C1 segment of cervical spinal cord (tissue), 14 donors: ENCODE results near the gene PITX1.
"Not testable (repeated sequence)": the region's sequence is repeated elsewhere in the genome, so short reads cannot be mapped to it uniquely, and the experiment has no call there.

ENCODE experiments used
- DNase-seq, 14 donors: peaks; one replicate each; lab custom pipeline; 2025; lab: John Stamatoyannopoulos, UW

Gene PITX1

DNA sequence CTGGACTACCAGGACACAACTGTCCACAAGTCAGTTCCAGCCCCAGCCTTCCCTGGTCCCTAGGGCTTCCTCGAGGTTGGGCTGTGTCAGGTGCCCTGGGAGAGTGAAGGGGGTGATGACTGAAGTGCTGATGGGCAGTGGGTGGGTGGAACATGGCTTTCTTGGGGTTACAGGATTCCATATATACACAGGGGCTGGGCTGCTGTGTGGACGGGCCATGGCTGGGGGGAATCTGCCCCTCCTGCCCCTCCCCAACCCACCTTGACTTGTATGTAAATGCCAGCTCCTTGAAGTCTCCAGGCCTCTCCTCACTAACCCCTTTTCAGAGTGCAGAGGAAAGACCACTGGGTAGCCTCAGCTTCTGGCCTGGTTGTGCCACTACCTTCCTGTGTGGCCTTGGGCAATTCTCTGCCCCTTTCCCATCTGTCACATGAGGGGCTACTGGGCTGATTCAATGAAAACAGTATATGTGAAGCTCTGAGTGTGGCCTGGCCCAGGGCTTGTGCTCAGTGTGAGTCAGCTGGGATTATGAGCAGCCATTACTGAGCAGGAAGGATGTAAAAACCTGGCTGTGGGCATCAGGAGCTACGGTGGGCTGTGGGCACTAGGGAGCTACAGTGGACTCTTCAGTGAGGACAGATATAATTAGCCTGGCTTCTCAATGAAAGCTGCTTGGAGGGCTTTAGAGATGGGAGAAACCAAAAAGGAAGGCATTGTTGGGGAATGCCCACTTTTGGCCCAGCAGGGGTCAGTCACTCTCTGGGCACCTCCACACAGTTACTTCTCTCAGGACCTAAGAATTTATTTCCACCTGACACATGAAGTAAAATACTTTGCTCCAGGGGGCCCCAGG lies 23.3 kb downstream of the PITX1 start:
- no peak for DNase-seq

- DNase-seq: no peak
These were observed 24.1 kb downstream of the PITX1 start for GRCh38 chr5:135009736-135010501.

GRCh38 chr5:135008981-135009735 lies 24.9 kb downstream of the PITX1 start:
- DNase-seq: no peak

GRCh38 chr5:135008556-135008955 lies 25.5 kb downstream of the PITX1 start:
- no peak for DNase-seq

DNA sequence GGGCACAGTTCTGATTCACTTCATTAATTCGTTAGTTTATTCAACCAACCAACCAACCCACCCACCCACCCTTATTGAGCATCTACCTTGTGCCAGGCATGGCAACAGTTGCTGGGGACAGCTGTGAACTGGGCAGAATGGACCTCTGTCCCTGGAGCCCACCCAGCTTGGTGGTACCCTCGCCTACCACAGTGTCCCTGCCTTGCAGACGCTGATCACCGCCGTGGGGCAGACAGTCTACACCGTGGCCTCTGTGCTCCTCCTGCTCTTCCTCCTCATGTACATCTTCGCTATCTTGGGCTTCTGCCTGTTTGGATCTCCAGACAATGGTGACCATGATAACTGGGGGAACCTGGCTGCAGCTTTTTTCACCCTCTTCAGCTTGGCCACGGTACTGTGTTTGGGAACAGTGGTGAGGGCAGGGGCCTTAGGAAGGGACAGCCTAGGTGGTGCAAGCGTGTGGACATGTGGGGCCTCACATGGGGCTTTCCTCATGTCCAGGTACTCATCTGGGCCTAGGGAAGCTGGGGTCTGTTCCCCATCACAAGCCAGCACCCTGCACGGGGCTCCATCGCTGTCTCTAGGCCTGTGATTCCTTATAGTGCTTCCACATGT lies 26.2 kb downstream of the PITX1 start:
- no peak for DNase-seq

- no peak for DNase-seq
These were observed 26.7 kb downstream of the PITX1 start for GRCh38 chr5:135007305-135007704.

GRCh38 chr5:135005076-135005475 lies 29.0 kb downstream of the PITX1 start:
- no peak for DNase-seq

- no peak for DNase-seq
These were observed 29.7 kb downstream of the PITX1 start for GRCh38 chr5:135004376-135004775.

GRCh38 chr5:134998068-134998467 lies 36.0 kb downstream of the PITX1 start:
- not testable (repeated sequence) for DNase-seq

DNA sequence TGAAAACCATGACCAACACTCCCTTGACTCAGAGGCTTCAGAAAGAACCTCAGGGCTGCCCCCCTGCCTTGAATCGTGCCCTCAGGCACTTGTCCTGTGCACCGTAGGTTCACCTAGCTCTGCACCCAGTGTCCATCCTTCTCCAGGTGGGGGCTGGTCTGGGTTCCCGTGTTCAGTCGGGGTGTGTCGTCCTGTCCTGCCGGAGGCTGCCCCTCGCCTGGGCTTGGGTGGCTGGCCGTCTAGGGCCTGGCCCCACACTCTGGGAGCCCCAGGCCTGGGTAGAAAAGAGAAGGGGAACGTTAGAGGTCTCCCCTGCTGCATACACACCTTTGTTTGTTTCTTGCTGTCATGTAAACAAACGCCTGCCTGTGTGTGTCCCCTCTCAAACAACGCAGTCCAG lies 37.0 kb downstream of the PITX1 start:
- DNase-seq: no peak

DNA sequence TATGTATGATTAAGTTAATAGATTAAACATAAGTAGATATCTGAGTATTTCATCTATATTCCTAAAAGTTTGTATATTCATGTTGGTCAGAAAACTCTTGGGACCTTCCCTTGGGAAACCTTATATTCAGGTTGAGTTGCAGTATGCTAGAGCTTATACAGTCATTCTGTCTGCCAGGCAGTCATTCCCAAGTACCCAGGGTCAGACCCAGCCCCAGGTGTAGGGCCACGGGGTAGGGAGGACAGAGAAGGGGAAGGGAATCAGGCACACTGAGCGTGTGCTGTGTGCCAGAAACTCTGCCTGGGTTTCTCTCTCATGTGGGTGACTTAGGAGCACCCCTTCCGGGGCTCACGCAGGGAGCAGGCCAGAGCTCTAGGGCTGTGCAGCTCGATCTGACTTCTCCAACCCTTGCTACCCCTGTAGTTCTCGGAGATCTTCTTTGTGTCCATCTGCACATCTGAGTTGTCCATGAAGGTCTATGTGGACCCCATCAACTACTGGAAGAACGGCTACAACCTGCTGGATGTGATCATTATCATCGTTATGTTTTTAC lies 38.1 kb downstream of the PITX1 start:
- DNase-seq: no peak

GRCh38 chr5:134994560-134995156 lies 39.4 kb downstream of the PITX1 start:
- DNase-seq: no peak

DNA sequence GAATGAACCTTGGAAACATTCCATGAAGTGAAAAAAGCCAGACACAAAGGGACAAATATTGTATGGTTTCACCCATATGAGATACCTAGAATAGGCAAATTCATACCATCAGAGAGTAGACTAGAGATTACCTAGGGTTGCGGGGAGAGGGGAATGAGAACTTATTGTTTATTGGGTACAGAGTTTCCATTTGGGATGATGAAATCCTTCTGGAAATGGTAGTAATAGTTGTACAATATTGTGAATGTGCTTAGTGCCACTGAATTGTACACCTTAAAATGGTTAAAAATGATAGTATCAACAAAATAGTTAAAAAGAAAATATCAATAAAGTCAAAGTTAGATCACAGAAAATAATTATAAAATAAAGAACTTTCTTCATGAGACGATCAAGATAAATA lies 40.9 kb downstream of the PITX1 start:
- no peak for DNase-seq

- DNase-seq: no peak
These were observed 41.9 kb downstream of the PITX1 start for GRCh38 chr5:134992148-134992547.

DNA sequence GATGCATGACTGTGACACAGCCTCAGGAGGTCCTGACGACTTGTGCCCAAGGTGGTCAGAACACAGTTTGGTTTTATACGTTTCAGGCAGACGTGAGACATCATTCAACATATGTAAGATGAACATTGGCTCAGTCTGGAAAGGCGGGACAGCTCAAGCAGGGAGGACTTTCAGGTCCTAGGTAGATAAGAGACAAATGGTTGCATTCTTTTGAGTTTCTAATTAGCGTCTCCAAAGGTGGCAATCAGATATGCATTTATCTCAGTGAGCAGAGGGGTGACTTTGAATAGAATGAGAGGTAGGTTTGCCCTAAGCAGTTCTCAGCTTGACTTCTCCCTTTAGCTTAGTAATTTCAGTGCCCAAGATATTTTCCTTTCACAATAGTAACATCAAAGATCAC lies 43.8 kb downstream of the PITX1 start:
- not testable (repeated sequence) for DNase-seq

DNA sequence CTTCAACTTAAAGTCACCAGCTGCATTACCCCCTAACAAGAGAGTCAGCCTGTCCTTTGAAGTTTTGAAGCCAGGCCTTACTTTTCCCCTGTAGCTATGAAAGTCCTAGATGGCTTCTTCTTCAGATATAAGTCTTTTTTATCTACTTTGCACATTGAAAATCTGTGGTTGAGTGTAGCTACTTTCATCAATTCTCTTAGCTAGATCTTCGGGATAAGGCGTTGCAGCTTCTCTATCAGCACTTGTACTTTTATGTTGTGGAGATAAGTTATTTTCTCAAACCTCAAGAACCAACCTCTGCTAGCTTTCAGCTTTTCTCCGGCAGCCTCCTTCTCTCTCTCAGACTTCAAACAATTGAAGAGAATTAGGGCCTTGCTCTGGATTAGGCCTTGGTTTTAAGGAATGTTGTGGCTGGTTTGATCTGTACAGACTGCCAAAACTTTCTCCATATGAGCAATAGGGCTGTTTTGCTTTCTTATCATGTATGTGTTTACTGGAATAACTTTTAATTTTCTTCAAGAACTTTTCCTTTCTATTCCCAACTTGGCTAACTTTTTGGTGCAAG lies 44.7 kb downstream of the PITX1 start:
- no peak for DNase-seq

DNA sequence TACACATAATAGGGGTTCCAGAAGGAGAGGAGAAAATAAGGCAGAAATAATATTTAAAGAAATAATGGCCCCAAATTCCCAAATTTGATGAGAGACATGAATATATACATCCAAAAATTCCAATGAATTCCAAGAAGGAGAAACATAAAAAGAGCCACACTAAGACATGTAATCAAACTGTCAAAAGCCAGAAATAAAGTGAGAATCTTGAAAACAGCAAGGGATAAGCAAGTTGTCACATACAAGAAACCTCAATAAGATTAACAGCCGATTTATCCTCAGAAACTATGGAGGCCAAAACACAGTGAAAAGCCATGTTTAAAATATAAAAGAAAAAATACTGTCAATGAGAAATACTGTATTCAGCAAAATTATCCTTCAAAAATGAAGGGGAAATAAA lies 51.8 kb downstream of the PITX1 start:
- DNase-seq: no peak

DNA sequence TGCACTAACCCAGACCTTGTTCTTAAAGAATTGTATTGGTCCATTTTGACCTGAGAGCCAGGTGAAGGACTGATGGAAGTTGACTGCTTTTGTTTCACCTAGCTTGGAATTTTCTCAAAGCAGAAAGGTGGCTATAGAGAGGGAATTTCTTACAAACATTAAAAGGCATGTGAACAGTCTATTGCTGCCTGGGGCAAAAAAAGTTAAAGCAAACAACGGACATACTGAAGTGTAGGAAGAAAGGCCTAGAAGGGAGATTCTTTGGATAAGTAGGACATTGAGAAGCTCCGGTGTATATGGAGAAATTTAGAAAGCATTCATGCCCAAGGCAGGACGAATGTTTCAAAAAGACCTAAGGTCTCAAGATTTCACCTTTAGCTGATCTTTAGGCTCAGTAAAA lies 54.6 kb downstream of the PITX1 start:
- no peak for DNase-seq
